GM10248 (cell line): Measurements from ENCODE around the gene PANK4.

Experiments
- CTCF ChIA-PET: fragments of 300-600 bp; sonication (Branson Sonifier 250); formaldehyde crosslinking; extraction: SDS; loops from one replicate; lab custom pipeline; 2021; ENCODE audit warnings: antibody characterized with exemption; lab: Yijun Ruan, JAX
- POLR2A ChIA-PET: fragments of 350-650 bp; sonication (Branson Sonifier 250); formaldehyde crosslinking; extraction: SDS; loops from one replicate; lab custom pipeline; 2020; ENCODE audit warnings: antibody characterized with exemption; lab: Yijun Ruan, JAX
- DNase-seq: peaks from one replicate; pipeline ENCODE4 v3.0.0; 2012; ENCODE audit errors: extremely low spot score
- TF ChIP-seq, protein P1 (sequence below): IDR thresholded peaks from 2 replicates; pipeline ENCODE4 v1.5.1; 2012; ENCODE audit warnings: mild to moderate bottlenecking, low read depth; ENCODE audit errors: extremely low read depth, missing control alignments, control extremely low read depth

Gene PANK4

DNA sequence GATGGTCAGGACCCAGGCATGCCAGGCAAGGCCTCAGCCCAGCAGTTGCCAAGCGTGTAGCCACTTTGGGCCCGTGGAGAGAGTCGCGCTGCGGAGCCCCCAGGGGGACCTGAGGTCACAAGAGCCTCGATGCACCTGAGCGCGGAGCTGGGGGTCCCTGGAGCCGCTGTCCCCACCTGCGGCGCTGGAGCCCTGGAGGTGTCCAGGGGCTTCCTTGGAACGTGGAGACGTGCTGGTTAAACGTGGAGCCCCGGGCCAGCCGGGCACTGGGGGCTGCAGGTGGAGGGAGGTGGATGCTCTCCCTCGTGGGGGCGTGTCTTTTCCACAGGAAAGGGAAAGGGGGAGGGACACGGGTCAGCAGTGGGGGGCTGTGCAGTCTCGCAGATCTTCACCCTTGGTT, 47.2 kb downstream of the PANK4 start:
- POLR2A ChIA-PET: no interaction called here
- DNase-seq: no peak

DNA sequence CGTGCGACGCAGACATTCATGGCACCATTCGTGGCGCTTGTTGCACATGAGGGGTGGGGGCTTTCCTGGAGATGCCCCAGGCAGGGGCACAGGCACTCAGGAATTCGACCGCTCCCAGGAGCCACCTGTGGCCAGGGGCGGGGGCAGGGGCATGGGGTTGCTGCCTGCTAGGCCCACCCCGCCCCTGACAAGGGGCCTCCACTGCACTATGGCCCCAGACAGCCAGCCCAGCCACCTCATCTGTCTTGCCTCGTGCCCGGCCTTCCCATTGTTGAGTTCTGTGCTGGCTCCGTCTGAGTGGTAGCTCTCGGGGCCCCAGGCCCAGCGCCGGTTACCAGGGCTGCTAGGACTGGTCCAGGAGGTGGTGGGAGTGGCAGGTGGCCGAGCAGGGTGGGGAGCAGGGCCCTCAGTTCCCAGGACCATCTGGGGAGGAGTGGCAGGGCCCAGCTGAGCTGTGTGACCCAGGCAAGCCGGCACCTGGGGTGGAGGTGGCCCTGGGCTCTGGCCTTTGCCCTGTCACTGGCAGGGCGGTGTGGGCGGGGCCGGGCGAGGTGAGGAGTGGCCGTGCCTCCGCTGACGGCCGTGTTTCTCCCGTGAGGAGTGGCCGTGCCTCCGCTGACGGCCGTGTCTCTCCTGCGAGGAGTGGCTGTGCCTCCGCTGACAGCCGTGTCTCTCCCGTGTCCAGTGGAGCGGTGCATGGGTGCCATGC, 48.5 kb downstream of the PANK4 start:
- DNase-seq: no peak
- TF ChIP-seq, protein P1, sequence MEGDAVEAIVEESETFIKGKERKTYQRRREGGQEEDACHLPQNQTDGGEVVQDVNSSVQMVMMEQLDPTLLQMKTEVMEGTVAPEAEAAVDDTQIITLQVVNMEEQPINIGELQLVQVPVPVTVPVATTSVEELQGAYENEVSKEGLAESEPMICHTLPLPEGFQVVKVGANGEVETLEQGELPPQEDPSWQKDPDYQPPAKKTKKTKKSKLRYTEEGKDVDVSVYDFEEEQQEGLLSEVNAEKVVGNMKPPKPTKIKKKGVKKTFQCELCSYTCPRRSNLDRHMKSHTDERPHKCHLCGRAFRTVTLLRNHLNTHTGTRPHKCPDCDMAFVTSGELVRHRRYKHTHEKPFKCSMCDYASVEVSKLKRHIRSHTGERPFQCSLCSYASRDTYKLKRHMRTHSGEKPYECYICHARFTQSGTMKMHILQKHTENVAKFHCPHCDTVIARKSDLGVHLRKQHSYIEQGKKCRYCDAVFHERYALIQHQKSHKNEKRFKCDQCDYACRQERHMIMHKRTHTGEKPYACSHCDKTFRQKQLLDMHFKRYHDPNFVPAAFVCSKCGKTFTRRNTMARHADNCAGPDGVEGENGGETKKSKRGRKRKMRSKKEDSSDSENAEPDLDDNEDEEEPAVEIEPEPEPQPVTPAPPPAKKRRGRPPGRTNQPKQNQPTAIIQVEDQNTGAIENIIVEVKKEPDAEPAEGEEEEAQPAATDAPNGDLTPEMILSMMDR: no peak
- POLR2A ChIA-PET: interaction anchor here (0.5 kb wide), 1 partner anchor 45 kb away, joined by 3 read pairs; no protein-coding TSS in a partner anchor
- CTCF ChIA-PET: no interaction called here

More for the DNA sequence above, 47.2 kb downstream of the PANK4 start:
- TF ChIP-seq, protein P1: no peak
- CTCF ChIA-PET: no interaction called here

DNA sequence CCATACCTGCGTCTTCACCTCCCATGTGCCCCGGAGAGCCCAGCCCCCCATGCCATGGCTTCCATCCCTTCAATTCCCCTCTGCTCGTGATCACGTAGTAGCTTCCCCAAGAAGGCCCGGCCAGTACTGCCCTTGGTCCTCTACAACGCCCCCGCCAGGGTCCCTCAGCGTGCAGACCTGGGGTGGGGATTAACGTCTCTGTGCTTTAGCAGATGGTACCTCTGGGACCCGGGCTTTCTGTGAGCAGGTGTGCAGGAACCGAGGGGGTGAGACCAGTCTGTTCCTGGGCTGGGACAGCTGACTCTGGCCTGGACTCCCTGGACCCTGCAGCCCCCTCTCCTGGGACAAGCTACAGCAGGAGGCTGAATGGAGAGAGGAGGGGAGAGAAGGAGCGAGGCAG, 49.1 kb downstream of the PANK4 start:
- DNase-seq: no peak
- ChIA-PET POLR2A (interaction anchor here (0.5 kb wide), 1 partner anchor 45 kb away, joined by 3 read pairs; no protein-coding TSS in a partner anchor), CTCF (no interaction called here)
- TF ChIP-seq, protein P1: no peak

DNA sequence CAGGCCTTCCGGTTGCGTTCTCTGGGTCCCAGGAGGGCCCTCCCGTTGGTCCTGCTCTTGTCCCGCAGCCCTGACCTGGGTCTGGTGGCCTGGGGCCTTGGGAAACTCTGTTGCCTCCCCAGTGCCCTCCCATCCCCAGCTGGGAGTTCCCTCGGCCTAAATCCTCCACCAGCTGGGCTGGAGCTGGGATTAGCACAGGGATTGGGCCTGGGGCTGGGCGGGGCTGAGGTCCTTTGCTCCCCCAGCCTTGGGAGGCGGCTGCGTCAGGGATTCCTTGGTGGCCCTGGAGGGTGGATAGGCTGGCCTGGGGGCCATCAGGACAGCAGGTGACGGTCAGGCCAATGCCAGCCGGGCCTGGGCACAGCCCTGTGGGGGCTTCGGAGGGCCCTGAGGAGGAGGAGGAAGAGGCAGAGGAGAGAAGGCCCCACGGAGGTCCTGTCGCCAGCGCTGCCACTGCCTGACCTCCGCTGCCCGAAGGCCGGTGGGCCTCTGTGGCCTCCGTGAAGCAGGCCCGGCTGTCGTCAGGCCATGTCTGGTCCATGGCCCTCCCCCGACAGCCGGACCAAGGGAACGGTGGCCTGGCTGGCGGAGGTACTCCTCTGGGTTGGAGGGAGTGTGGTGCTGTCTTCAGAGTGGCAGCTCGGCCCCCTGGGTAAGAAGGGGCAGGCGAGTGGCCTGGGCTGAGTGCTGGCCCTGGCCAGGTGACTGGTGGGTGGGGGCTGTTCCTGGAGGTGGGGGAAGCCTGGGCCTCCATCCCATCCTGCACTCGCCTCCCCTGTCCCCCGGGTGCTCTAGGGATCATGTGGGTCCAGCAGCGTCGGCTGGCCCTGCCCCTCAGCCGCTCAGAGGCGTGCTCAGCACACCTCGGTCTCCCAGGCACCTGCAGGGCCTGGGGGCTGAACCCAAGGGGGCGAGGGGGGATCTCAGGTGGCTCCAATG, 50.1 kb downstream of the PANK4 start, which contains the start of gene PLCH2:
Gene PLCH2 (plus strand): TSS at position 229 of the 939 bp plus-strand sequence. CDS start 300 bp downstream, at position 529.
- ChIA-PET CTCF (no interaction called here), POLR2A (interaction anchor here (0.5 kb wide), 1 partner anchor 28 kb away, joined by 3 read pairs; no protein-coding TSS in a partner anchor)
- TF ChIP-seq, protein P1: no peak
- DNase-seq: no peak

DNA sequence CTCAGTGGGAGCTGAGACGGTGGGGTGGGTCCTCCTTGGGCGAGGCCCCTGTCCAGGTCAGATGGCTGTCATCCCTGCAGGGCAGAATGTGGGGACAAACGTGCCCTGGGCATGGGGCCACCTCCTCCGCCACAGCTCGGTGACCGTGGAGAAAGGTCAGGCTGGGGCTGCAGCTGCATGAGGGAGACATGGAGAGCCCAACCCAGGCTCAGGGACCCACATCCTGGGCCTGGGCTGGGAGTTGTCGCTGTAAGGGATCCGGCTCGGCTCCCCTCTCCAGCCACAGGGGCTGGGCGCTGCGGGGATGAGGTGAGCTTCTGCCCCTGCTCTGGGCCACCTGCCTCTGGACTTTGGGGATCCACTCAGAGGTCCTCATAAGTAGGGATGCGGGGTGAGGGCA, 50.8 kb downstream of the PANK4 start:
- ChIA-PET POLR2A (interaction anchor here (0.5 kb wide), 1 partner anchor 27 kb away, joined by 3 read pairs; no protein-coding TSS in a partner anchor), CTCF (no interaction called here)
- DNase-seq: no peak
- TF ChIP-seq, protein P1: no peak

DNA sequence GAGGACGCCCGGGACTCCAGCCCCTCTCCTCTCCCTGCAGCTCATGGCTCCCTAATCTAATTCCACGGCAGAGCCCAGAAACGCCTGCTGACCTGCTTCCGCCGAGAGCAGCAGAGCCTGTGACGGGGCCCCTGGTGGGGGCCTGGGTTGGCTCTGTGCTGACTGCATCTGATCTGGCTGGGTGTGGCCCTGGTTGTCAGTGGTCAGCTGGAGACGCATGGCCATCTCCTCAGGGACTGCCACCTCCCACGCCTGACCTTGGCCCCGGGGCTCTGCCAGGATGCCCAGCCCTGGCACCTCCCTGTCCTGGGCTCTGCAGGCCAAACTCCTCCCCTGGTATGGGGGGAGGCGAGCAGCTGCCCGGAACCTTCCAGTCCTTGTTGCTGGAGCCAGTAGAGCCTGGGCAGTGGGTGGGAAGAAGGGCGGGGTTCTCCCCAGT, 51.4 kb downstream of the PANK4 start:
- ChIA-PET CTCF (no interaction called here), POLR2A (no interaction called here)
- no peak for DNase-seq
- TF ChIP-seq, protein P1: no peak
